NT2/D1 (cell line): ENCODE results near the gene PIGN.

Experiments used
- SUZ12 ChIP-seq: IDR thresholded peaks from 2 replicates; pipeline ENCODE4 v1.6.1; 2011; ENCODE audit not compliant: insufficient read length, insufficient read depth; ENCODE audit errors: extremely low read depth
- YY1 ChIP-seq: IDR thresholded peaks from 2 replicates; pipeline ENCODE4 v1.6.1; 2011; ENCODE audit not compliant: insufficient read length, insufficient read depth
- ZNF274 ChIP-seq: IDR thresholded peaks from 2 replicates; pipeline ENCODE4 v1.6.1; 2011; ENCODE audit warnings: mild to moderate bottlenecking, low read depth, low read length

- TF ChIP-seq YY1 = no peak
- TF ChIP-seq SUZ12 = no peak
- TF ChIP-seq ZNF274 = no peak
Observed at GRCh38 chr18:62069556-62069955, 117.3 kb downstream of the PIGN start.
